CD4-positive, alpha-beta T cell (primary cell): Measurements from ENCODE around the gene EEF1G. TPM values are rescaled to one million over a fixed set of nuclear protein-coding genes. Genes with fewer than 3 reads are reported as not detected.

ENCODE experiments used
- ATAC-seq: fragments of 200-7000 bp; cut with Tn5 transposase; one replicate; pipeline ENCODE4 v1.10.0; 2022; ENCODE audit warnings: mild to moderate bottlenecking; ENCODE audit not compliant: poor library complexity
- CTCF ChIA-PET: fragments of 350-600 bp; sonication (Branson Sonifier 250); formaldehyde crosslinking; loops from one replicate; lab custom pipeline; 2021; ENCODE audit warnings: antibody characterized with exemption, inconsistent platforms; lab: Charles Lee
- POLR2A ChIA-PET: fragments of 350-600 bp; sonication (Branson Sonifier 250); formaldehyde crosslinking; loops from one replicate; lab custom pipeline; 2021; ENCODE audit warnings: antibody characterized with exemption, inconsistent platforms; lab: Charles Lee
- DNase-seq, 14 experiments: peaks; one replicate each; pipeline ENCODE4 v3.0.0-alpha.2; 2013 to 2020; ENCODE audit warnings: mixed read lengths in 2 of 14
- H3K27ac ChIP-seq, 2 donors: one replicate each; pipeline versions ENCODE4 v1.5.1 to v1.7.0; 2013; ENCODE audit warnings: low read length in 2 of 2, low read depth in 1 of 2, mild to moderate bottlenecking in 1 of 2
- H3K27me3 ChIP-seq, 2 experiments: 1 replicate in 1 of 2; 2 replicates in 1 of 2; pipeline versions ENCODE4 v1.6.1 to v1.7.0; 2013; ENCODE audit warnings: low read length in 2 of 2, control low read depth in 1 of 2, mild to moderate bottlenecking in 1 of 2, moderate library complexity in 1 of 2; ENCODE audit not compliant: insufficient read depth in 2 of 2, control insufficient read depth in 1 of 2
- H3K36me3 ChIP-seq: one replicate; pipeline ENCODE4 v1.6.1; 2013; ENCODE audit warnings: low read length, control low read depth; ENCODE audit not compliant: insufficient read depth
- H3K4me1 ChIP-seq: one replicate; pipeline ENCODE4 v1.6.1; 2013; ENCODE audit warnings: low read length, control low read depth; ENCODE audit not compliant: insufficient read depth
- H3K4me3 ChIP-seq: one replicate; pipeline ENCODE4 v1.5.1; 2013; ENCODE audit warnings: mild to moderate bottlenecking, low read length, moderate library complexity
- H3K9me3 ChIP-seq, 2 experiments: 1 replicate in 1 of 2; 2 replicates in 1 of 2; pipeline versions ENCODE4 v1.6.1 to v1.7.0; 2013; ENCODE audit warnings: low read length in 2 of 2, mild to moderate bottlenecking in 2 of 2, control low read depth in 1 of 2, moderate library complexity in 1 of 2; ENCODE audit not compliant: control insufficient read depth in 1 of 2, insufficient read depth in 1 of 2
- H3K27ac Mint-ChIP-seq: one replicate; pipeline ENCODE4 v1.8.0; 2020; ENCODE audit warnings: mixed read lengths
- H3K27me3 Mint-ChIP-seq: one replicate; pipeline ENCODE4 v1.8.0; 2021; ENCODE audit warnings: mixed read lengths
- H3K36me3 Mint-ChIP-seq: one replicate; pipeline ENCODE4 v1.8.0; 2021; ENCODE audit warnings: low read depth, mixed read lengths
- H3K4me1 Mint-ChIP-seq: one replicate; pipeline ENCODE4 v1.8.0; 2021; ENCODE audit warnings: low read depth, mixed read lengths
- H3K4me3 Mint-ChIP-seq: one replicate; pipeline ENCODE4 v1.8.0; 2020; ENCODE audit warnings: mild to moderate bottlenecking, mixed read lengths
- H3K9me3 Mint-ChIP-seq: one replicate; pipeline ENCODE4 v1.8.0; 2020; ENCODE audit warnings: mixed read lengths
- intact Hi-C, 2 experiments: fragments of 100-400 bp; cut with DNase I in 1 of 2; cut with micrococcal nuclease in 1 of 2; formaldehyde crosslinking; loops; one replicate each; pipeline versions ENCODE4 v1.15.1 to v1.9.0; 2023 to 2025; cut with DNase I, micrococcal nuclease
- total RNA-seq, 174 experiments: library from RNA in 2 of 174; stranded (reverse) in 2 of 174; gene quantifications; one replicate each; pipeline ENCODE4 v1.2.3 and lab custom pipeline; 2021 to 2026
- TF ChIP-seq, protein P1 (sequence below): fragments of 200-600 bp; IDR thresholded peaks from one replicate; pipeline ENCODE4 v1.8.0; 2022; ENCODE audit warnings: antibody characterized with exemption, mild to moderate bottlenecking

EEF1G gene
- total RNA-seq, 2 experiments from 2014 or later, result 2,181 to 2,269 TPM

DNA sequence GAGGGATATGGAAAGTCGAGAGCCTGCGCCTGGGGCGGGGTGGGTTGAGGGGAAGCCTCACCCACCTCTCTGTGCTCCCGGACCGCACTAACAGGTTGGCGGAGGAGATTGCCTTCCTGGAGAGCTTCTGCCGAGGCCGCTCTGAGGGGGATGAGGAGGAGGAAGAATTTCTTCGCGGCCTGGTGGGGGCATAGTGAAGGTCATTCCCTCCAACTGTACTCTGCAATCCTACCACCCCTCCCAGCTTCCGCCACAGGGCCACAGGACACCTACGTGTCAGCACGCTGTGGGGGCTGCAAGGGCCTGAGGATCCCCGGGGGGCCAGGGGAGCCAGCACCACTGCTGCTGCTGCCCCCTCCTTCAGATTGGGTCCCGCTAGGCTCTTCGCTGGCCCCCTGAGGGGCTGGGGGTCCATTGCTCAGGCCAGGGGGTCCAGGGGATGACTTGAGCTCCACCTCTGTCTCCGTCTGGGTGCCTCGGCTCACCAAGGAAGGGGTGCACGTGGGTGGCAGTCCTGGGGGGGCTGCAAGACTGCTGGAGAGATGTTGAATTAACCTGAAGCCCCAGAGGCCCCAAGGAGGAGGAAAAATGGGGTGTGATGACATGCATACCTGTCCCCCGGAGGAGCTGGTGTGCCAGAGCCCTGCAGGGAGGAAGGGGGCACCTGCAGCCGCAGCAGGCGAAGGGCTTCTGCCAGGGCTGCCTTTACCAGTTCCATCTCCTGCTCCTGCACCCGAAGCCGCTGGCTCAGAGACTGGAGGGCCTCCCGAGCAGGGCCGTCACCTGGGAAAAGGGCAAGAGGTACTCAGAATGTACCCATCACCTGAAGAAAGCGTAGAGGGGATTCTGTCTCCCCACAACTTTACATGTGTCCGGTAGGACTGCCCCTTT is 37.4 kb upstream of the EEF1G start:
- TF ChIP-seq, protein P1, sequence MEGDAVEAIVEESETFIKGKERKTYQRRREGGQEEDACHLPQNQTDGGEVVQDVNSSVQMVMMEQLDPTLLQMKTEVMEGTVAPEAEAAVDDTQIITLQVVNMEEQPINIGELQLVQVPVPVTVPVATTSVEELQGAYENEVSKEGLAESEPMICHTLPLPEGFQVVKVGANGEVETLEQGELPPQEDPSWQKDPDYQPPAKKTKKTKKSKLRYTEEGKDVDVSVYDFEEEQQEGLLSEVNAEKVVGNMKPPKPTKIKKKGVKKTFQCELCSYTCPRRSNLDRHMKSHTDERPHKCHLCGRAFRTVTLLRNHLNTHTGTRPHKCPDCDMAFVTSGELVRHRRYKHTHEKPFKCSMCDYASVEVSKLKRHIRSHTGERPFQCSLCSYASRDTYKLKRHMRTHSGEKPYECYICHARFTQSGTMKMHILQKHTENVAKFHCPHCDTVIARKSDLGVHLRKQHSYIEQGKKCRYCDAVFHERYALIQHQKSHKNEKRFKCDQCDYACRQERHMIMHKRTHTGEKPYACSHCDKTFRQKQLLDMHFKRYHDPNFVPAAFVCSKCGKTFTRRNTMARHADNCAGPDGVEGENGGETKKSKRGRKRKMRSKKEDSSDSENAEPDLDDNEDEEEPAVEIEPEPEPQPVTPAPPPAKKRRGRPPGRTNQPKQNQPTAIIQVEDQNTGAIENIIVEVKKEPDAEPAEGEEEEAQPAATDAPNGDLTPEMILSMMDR, result no peak
- Histone ChIP-seq H3K27me3 (no peaks in the 10 kb centered on the region), H3K36me3 (peaks cover 64% of the 10 kb centered on the region), H3K4me1 (peaks cover 58% of the 10 kb centered on the region), H3K4me3 (peak overlapping the region; percentile 92), H3K27ac (peak overlapping the region; percentile 78 to 90), H3K9me3 (no peaks in the 10 kb centered on the region)
- CTCF ChIA-PET, result interaction anchor here (0.8 to 3.0 kb wide), 13 partner anchors 10 to 186 kb away, joined by 3 to 20 read pairs (median 4); partner anchors contain the start of genes B3GAT3, C11orf98, CSKMT and EEF1G
- peak overlapping the region; percentile 90 for H3K4me3 Mint-ChIP-seq
- no peaks in the 10 kb centered on the region for H3K27me3 Mint-ChIP-seq
- DNase-seq, result no peak
- H3K36me3 Mint-ChIP-seq, result peaks cover 51% of the 10 kb centered on the region
- POLR2A ChIA-PET, result interaction anchor here (0.8 to 5.7 kb wide), 13 partner anchors 10 to 245 kb away, joined by 3 to 55 read pairs (median 8); partner anchors contain the start of genes B3GAT3, C11orf98, CSKMT and EEF1G
- intact Hi-C loops, result loop anchor here in 1 of 2 experiments (5.0 kb wide), 1 partner anchor 41 kb away; the partner anchor contains the start of gene INTS5
- peaks cover 47% of the 10 kb centered on the region for H3K4me1 Mint-ChIP-seq
- ATAC-seq, result no peak
- H3K27ac Mint-ChIP-seq, result peak overlapping the region; percentile 94
- no peaks in the 10 kb centered on the region for H3K9me3 Mint-ChIP-seq

DNA sequence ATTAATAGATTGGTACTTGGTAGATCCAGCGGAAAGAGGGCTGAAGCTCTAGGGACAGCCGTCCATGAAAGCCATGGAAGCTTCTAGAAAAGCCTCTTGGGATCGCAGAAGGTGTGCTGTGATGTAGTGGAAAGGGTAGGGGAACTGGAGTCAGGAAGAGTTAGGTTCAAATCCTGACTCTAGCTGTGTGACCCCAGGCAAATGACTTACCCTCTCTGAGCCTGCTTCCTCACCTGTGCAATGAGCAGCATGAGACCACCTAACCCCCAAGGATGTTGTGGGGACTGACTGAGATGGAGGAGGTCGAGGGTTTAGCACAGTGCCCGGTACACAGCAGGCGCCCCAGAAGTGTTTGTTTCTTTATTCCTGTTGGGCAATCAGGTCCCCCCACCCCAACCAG is 36.7 kb upstream of the EEF1G start:
- Histone ChIP-seq H3K27ac (no peak overlapping the region), H3K4me3 (no peak overlapping the region), H3K36me3 (peaks cover 65% of the 10 kb centered on the region), H3K4me1 (peaks cover 58% of the 10 kb centered on the region), H3K27me3 (no peaks in the 10 kb centered on the region), H3K9me3 (no peaks in the 10 kb centered on the region)
- no peak for ATAC-seq
- DNase-seq, result no peak
- POLR2A ChIA-PET, result interaction anchor here (0.9 to 5.7 kb wide), 7 partner anchors 9 to 245 kb away, joined by 3 to 55 read pairs (median 8); partner anchors contain the start of genes B3GAT3, GANAB, HNRNPUL2 and MTA2
- TF ChIP-seq, protein P1, result no peak
- Mint-ChIP-seq H3K9me3 (no peaks in the 10 kb centered on the region), H3K4me3 (peak overlapping the region; percentile 81), H3K27me3 (no peaks in the 10 kb centered on the region), H3K4me1 (peaks cover 47% of the 10 kb centered on the region), H3K36me3 (peaks cover 57% of the 10 kb centered on the region), H3K27ac (peak overlapping the region; percentile 94)
- CTCF ChIA-PET, result interaction anchor here (1.7 kb wide), 1 partner anchor 186 kb away, joined by 3 read pairs; no protein-coding TSS in a partner anchor
- intact Hi-C loops, result loop anchor here in 1 of 2 experiments (5.0 kb wide), 1 partner anchor 42 kb away; the partner anchor contains the start of gene INTS5

DNA sequence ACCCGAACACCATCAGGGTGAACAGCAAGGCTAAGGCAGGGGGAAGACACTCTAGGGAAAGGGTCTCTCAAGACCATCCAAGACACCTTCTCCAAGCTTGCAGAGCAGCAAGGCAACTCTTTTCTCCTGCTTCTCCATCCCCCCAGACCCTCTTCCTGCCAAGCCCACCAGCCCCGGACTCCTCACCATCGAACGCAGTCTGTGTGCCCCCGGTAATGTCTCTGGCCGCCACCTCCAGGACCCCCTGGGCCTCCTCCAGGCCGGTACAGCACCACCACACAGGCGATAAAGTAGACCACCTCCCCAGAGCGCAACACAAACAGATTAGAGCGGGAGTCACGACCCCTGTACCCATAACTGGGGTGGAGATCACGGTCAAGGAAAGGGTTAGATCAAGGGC is 35.1 kb upstream of the EEF1G start:
- Mint-ChIP-seq H3K27me3 (no peaks in the 10 kb centered on the region), H3K36me3 (peaks cover 58% of the 10 kb centered on the region), H3K4me3 (peak overlapping the region; percentile 49), H3K4me1 (peaks cover 41% of the 10 kb centered on the region), H3K9me3 (no peaks in the 10 kb centered on the region), H3K27ac (no peak overlapping the region)
- no peaks in the 10 kb centered on the region for H3K9me3 ChIP-seq
- no peaks in the 10 kb centered on the region for H3K27me3 ChIP-seq
- DNase-seq, result no peak
- ChIA-PET CTCF (no interaction called here), POLR2A (interaction anchor here (0.7 to 2.5 kb wide), 6 partner anchors 12 to 246 kb away, joined by 3 to 16 read pairs (median 4); partner anchors contain the start of genes B3GAT3, TUT1 and UQCC3)
- H3K27ac ChIP-seq, result no peak overlapping the region
- TF ChIP-seq, protein P1, result no peak
- no peak overlapping the region for H3K4me3 ChIP-seq
- no peak for ATAC-seq
- intact Hi-C loops, result loop anchor here in 1 of 2 experiments (10.0 kb wide), 1 partner anchor 156 kb away; the partner anchor contains the start of gene POLR2G
- peaks cover 52% of the 10 kb centered on the region for H3K4me1 ChIP-seq
- peaks cover 71% of the 10 kb centered on the region for H3K36me3 ChIP-seq
